H1 (cell line): ENCODE data around the gene PCBP2. TPM values are rescaled to one million over a fixed set of nuclear protein-coding genes. Genes with fewer than 3 reads are reported as not detected.

Experiments used
- CTCF ChIA-PET: fragments of 300-600 bp; sonication (Branson Sonifier 250); formaldehyde crosslinking; loops from one replicate; lab custom pipeline; 2021; ENCODE audit not compliant: partially characterized antibody; lab: Charles Lee
- POLR2A ChIA-PET: fragments of 300-600 bp; sonication (Branson Sonifier 250); formaldehyde crosslinking; loops from one replicate; lab custom pipeline; 2021; ENCODE audit warnings: inconsistent platforms; ENCODE audit not compliant: partially characterized antibody; lab: Charles Lee
- DNase-seq, 2 experiments: peaks; one replicate each; pipeline versions ENCODE4 v3.0.0 to v3.0.0-alpha.2; 2010 to 2022; ENCODE audit warnings: low spot score in 2 of 2, low read depth in 1 of 2, mixed read lengths in 1 of 2
- FAIRE-seq: peaks from 2 replicates; lab custom pipeline; 2011; peaks lifted over from hg19 to GRCh38; lab: Jason Lieb, UNC
- H2AFZ ChIP-seq: 2 replicates; pipeline ENCODE4 v1.8.1; 2012; ENCODE audit warnings: low read length, inconsistent platforms
- H2AK5ac ChIP-seq: 2 replicates; pipeline ENCODE4 v1.6.1; 2013; ENCODE audit warnings: low read depth, low read length
- H2BK120ac ChIP-seq: replicated peaks from 2 replicates; pipeline ENCODE3; 2013; ENCODE audit warnings: low read depth, low read length, inconsistent platforms
- H2BK12ac ChIP-seq: 2 replicates; pipeline ENCODE4 v1.6.1; 2013; ENCODE audit warnings: low read depth, low read length
- H2BK15ac ChIP-seq: 2 replicates; pipeline ENCODE4 v1.6.1; 2013; ENCODE audit warnings: low read length
- H2BK20ac ChIP-seq: 2 replicates; pipeline ENCODE4 v1.6.1; 2013; ENCODE audit warnings: low read length
- H2BK5ac ChIP-seq: 2 replicates; pipeline ENCODE4 v1.6.1; 2013; ENCODE audit warnings: low read depth, low read length
- H3K14ac ChIP-seq: 2 replicates; pipeline ENCODE4 v1.6.1; 2013; ENCODE audit warnings: inconsistent platforms; ENCODE audit not compliant: insufficient read length
- H3K18ac ChIP-seq: 2 replicates; pipeline ENCODE4 v1.6.1; 2013; ENCODE audit warnings: low read length; ENCODE audit errors: extremely low read depth
- H3K23ac ChIP-seq: 2 replicates; pipeline ENCODE4 v1.6.1; 2013; ENCODE audit warnings: inconsistent platforms; ENCODE audit not compliant: insufficient read length
- H3K23me2 ChIP-seq: 2 replicates; pipeline ENCODE4 v1.6.1; 2013; ENCODE audit warnings: low read depth, low read length
- H3K27ac ChIP-seq: 2 replicates; pipeline ENCODE4 v1.6.1; 2011; ENCODE audit warnings: low read depth, low read length, inconsistent platforms
- H3K27me3 ChIP-seq, 4 experiments: replicated peaks in 1 of 4; 1 replicate in 1 of 4; 2 replicates in 3 of 4; pipeline versions ENCODE4 v1.6.1 to v1.8.1; 2011 to 2013; ENCODE audit warnings: low read length in 3 of 4, mild to moderate bottlenecking in 3 of 4, inconsistent platforms in 2 of 4, mixed read lengths in 2 of 4, moderate library complexity in 1 of 4; ENCODE audit not compliant: control insufficient read depth in 3 of 4, insufficient read depth in 3 of 4; ENCODE audit errors: extremely low read depth in 1 of 4
- H3K36me3 ChIP-seq, 4 experiments: 2 replicates each; pipeline versions ENCODE4 v1.6.1 to v1.8.1; 2011 to 2013; ENCODE audit warnings: mild to moderate bottlenecking in 4 of 4, low read length in 3 of 4, moderate library complexity in 2 of 4, control low read depth in 1 of 4, inconsistent platforms in 1 of 4; ENCODE audit not compliant: insufficient read depth in 4 of 4, control insufficient read depth in 2 of 4
- H3K4ac ChIP-seq: replicated peaks from 2 replicates; pipeline ENCODE3; 2013; ENCODE audit warnings: low read length, low read depth, mixed read lengths, inconsistent platforms; ENCODE audit not compliant: insufficient read length
- H3K4me1 ChIP-seq, 4 experiments: replicated peaks in 1 of 4; 1 replicate in 1 of 4; 2 replicates in 3 of 4; pipeline versions ENCODE4 v1.6.1 to v1.8.1; 2011 to 2013; ENCODE audit warnings: low read length in 3 of 4, inconsistent platforms in 2 of 4, mixed read lengths in 1 of 4; ENCODE audit not compliant: insufficient read depth in 4 of 4, control insufficient read depth in 3 of 4
- H3K4me2 ChIP-seq, 2 experiments: 2 replicates each; pipeline versions ENCODE4 v1.6.1 to v1.8.1; 2011 to 2013; ENCODE audit warnings: low read depth in 2 of 2, low read length in 2 of 2, control low read depth in 1 of 2, inconsistent platforms in 1 of 2, mild to moderate bottlenecking in 1 of 2; ENCODE audit not compliant: insufficient read depth in 1 of 2
- H3K4me3 ChIP-seq, 4 experiments: fragments of 200-600, 300-600 bp in 1 of 4; sonication (generic), shearing (Covaris generic), sonication (Bioruptor Twin) in 1 of 4; 2 replicates each; pipeline versions ENCODE4 v1.5.1 to v1.8.1; 2011 to 2016; ENCODE audit warnings: low read length in 4 of 4, low read depth in 3 of 4, control low read depth in 2 of 4, inconsistent platforms in 2 of 4, mild to moderate bottlenecking in 2 of 4, mixed read lengths in 1 of 4, moderate library complexity in 1 of 4; ENCODE audit not compliant: insufficient read depth in 2 of 4; ENCODE audit errors: extremely low read depth in 1 of 4
- H3K56ac ChIP-seq: replicated peaks from 2 replicates; pipeline ENCODE3; 2013; ENCODE audit warnings: low read depth, mild to moderate bottlenecking, mixed read lengths, low read length, inconsistent platforms; ENCODE audit not compliant: insufficient read length
- H3K79me1 ChIP-seq: 2 replicates; pipeline ENCODE4 v1.6.1; 2013; ENCODE audit warnings: low read depth, low read length, control low read depth
- H3K79me2 ChIP-seq, 2 experiments: 2 replicates each; pipeline versions ENCODE4 v1.6.1 to v1.8.1; 2012 to 2013; ENCODE audit warnings: low read length in 2 of 2, mild to moderate bottlenecking in 2 of 2, inconsistent platforms in 1 of 2; ENCODE audit not compliant: insufficient read depth in 2 of 2, control insufficient read depth in 1 of 2
- H3K9ac ChIP-seq, 4 experiments: replicated peaks in 1 of 4; 1 replicate in 1 of 4; 2 replicates in 3 of 4; pipeline versions ENCODE4 v1.6.1 to v1.8.1; 2011 to 2013; ENCODE audit warnings: low read depth in 3 of 4, low read length in 3 of 4, control low read depth in 2 of 4, mild to moderate bottlenecking in 2 of 4, moderate library complexity in 2 of 4, inconsistent platforms in 1 of 4; ENCODE audit errors: extremely low read depth in 1 of 4
- H3K9me3 ChIP-seq, 2 experiments: 2 replicates each; pipeline versions ENCODE4 v1.6.1 to v1.8.1; 2012 to 2013; ENCODE audit warnings: mild to moderate bottlenecking in 2 of 2, moderate library complexity in 2 of 2, control low read depth in 1 of 2, inconsistent platforms in 1 of 2, low read depth in 1 of 2, low read length in 1 of 2, mixed read lengths in 1 of 2; ENCODE audit not compliant: insufficient read depth in 2 of 2
- H4K20me1 ChIP-seq, 2 experiments: replicated peaks in 1 of 2; 2 replicates each; pipeline versions ENCODE3 to v1.8.1; 2011 to 2013; ENCODE audit warnings: inconsistent platforms in 2 of 2, low read length in 2 of 2, mild to moderate bottlenecking in 1 of 2; ENCODE audit not compliant: insufficient read depth in 2 of 2, control insufficient read depth in 1 of 2
- H4K5ac ChIP-seq: 2 replicates; pipeline ENCODE4 v1.6.1; 2013; ENCODE audit warnings: low read length, low read depth, mixed read lengths, inconsistent platforms; ENCODE audit not compliant: insufficient read length
- H4K8ac ChIP-seq: 2 replicates; pipeline ENCODE4 v1.8.0; 2013; ENCODE audit warnings: mild to moderate bottlenecking, moderate library complexity, low read length, inconsistent platforms; ENCODE audit not compliant: insufficient read depth; ENCODE audit errors: extremely low read depth
- H4K91ac ChIP-seq: replicated peaks from 2 replicates; pipeline ENCODE3; 2013; ENCODE audit warnings: low read length, mixed read lengths, inconsistent platforms; ENCODE audit not compliant: insufficient read length
- KDM1A ChIP-seq: fragments of 200-600, 300-600 bp; sonication (generic); IDR thresholded peaks from 2 replicates; pipeline ENCODE4 v1.7.1; 2016; ENCODE audit warnings: mild to moderate bottlenecking, low read length, borderline replicate concordance
- PHF8 ChIP-seq: fragments of 200-600 bp; sonication (generic); conservative IDR thresholded peaks from 2 replicates; pipeline ENCODE4 v1.7.1; 2012; ENCODE audit warnings: low read depth, mild to moderate bottlenecking, inconsistent platforms, low read length, moderate library complexity
- POLR2A ChIP-seq, 2 experiments: IDR thresholded peaks; 1 replicate in 1 of 2; 2 replicates in 1 of 2; pipeline ENCODE4 v1.6.1; 2011; ENCODE audit warnings: low read depth in 2 of 2, low read length in 2 of 2, mild to moderate bottlenecking in 2 of 2; ENCODE audit errors: control extremely low read depth in 1 of 2
- SAP30 ChIP-seq: fragments of 300-600 bp; sonication (generic); IDR thresholded peaks from 2 replicates; pipeline ENCODE4 v1.7.1; 2012; ENCODE audit warnings: low read length, moderate library complexity, mild to moderate bottlenecking, inconsistent platforms; ENCODE audit not compliant: insufficient read depth, insufficient replicate concordance
- SP1 ChIP-seq: IDR thresholded peaks from 2 replicates; pipeline ENCODE4 v1.6.1; 2011; ENCODE audit warnings: low read depth, low read length
- TAF7 ChIP-seq: optimal IDR thresholded peaks from 2 replicates; pipeline ENCODE3; 2011; ENCODE audit warnings: low read depth, mild to moderate bottlenecking, inconsistent platforms, low read length, moderate library complexity, borderline replicate concordance
- TCF12 ChIP-seq: IDR thresholded peaks from 2 replicates; pipeline ENCODE4 v1.6.1; 2011; ENCODE audit warnings: low read depth, mild to moderate bottlenecking, low read length
- WGBS, 2 experiments: shearing (Covaris generic) in 1 of 2; methylation state at CpG; one replicate each; pipeline versions ENCODE4 v1.1.6 to v1.1.7; 2013 to 2015; ENCODE audit warnings: low lambda C conversion rate in 2 of 2, mixed read lengths in 2 of 2, inconsistent platforms in 1 of 2, low coverage in 1 of 2, missing lambda C conversion rate in 1 of 2; ENCODE audit not compliant: insufficient replicate concordance in 2 of 2, insufficient coverage in 1 of 2, insufficient read length in 1 of 2; ENCODE audit errors: extremely low coverage in 1 of 2, missing lambda C conversion rate in 1 of 2; 5-methylcytosine and 5-hydroxymethylcytosine counted together
- polyA plus RNA-seq, 7 experiments: library from polyadenylated mRNA; depleted of rRNA in 3 of 7; stranded (reverse) in 5 of 7; unstranded in 2 of 7; fragments of >200 nt in 5 of 7; fragments of 200-250 nt in 2 of 7; gene quantifications; 1 replicate in 5 of 7; 2 replicates in 1 of 7; 4 replicates in 1 of 7; pipeline versions ENCODE4 v1.2.1 to v1.2.3, GENCODE V29; 2011 to 2013; ENCODE audit warnings: missing spikeins in 2 of 7, mixed read lengths in 2 of 7
- total RNA-seq: library from RNA; stranded (reverse); fragmentation: NEBNext Ultra II Directional; extraction: Animal tissue kit (Norgen Biotek cat#: 25700); gene quantifications from 2 replicates; pipeline ENCODE4 v1.2.1, GENCODE V29; 2021

PCBP2 gene
- total and polyA plus RNA-seq, 2 of the 8 experiments (the other 6 are each of a cell fraction or from before 2014, with no cell fraction given): 470 to 1,123 TPM

GRCh38 chr12:53510181-53510812, 58.4 kb downstream of the PCBP2 start:
- H4K91ac ChIP-seq: no peak overlapping the region
- no peak overlapping the region for H4K8ac ChIP-seq
- no peak overlapping the region for H3K27ac ChIP-seq
- CTCF ChIA-PET: interaction anchor here (0.6 to 9.8 kb wide), 12 partner anchors 8 to 299 kb away, joined by 3 to 105 read pairs (median 5); partner anchors contain the start of genes AAAS, AMHR2 and TARBP2
- H3K27me3 ChIP-seq: no peaks in the 10 kb centered on the region
- no peaks in the 10 kb centered on the region for H3K79me1 ChIP-seq
- no peaks in the 10 kb centered on the region for H3K4me1 ChIP-seq
- H4K5ac ChIP-seq: no peak overlapping the region
- no peak overlapping the region for H3K4ac ChIP-seq
- H3K23ac ChIP-seq: no peak overlapping the region
- no peak overlapping the region for H2AFZ ChIP-seq
- POLR2A ChIA-PET: interaction anchor here (1.1 to 67.0 kb wide), 5 partner anchors 10 to 192 kb away, joined by 3 to 3397 read pairs (median 4); partner anchors contain the start of genes MAP3K12, PCBP2, PRR13 and TARBP2
- H3K14ac ChIP-seq: no peak overlapping the region
- H2BK15ac ChIP-seq: no peak overlapping the region
- H3K4me2 ChIP-seq: no peak overlapping the region
- no peak for DNase-seq
- H3K9me3 ChIP-seq: no peaks in the 10 kb centered on the region
- H3K23me2 ChIP-seq: no peaks in the 10 kb centered on the region
- no peak for TF ChIP-seq POLR2A (IDR thresholded peaks at IDR 0.05; ENCODE audit: control extremely low read depth in 1 of 2, low read depth in 2 of 2, low read length in 2 of 2)
- no peak for TF ChIP-seq PHF8
- TF ChIP-seq SP1: no peak
- no peak for TF ChIP-seq KDM1A
- TF ChIP-seq TAF7: no peak
- TF ChIP-seq TCF12: no peak
- no peak for TF ChIP-seq SAP30
- H4K20me1 ChIP-seq: peaks cover 0 to under 1% of the 10 kb centered on the region in 2 experiments
- no peaks in the 10 kb centered on the region for H3K79me2 ChIP-seq
- peaks cover 8 to 12% (median 11%) of the 10 kb centered on the region in 4 experiments; a peak in 7 of 8 replicates for H3K36me3 ChIP-seq
- no peak overlapping the region for H2AK5ac ChIP-seq
- no peak for FAIRE-seq
- no peak overlapping the region for H2BK5ac ChIP-seq
- WGBS, 2 experiments: 93% methylated on average over 9 of the region's 9 CpGs; no CpG with 5 or more reads in 1 of the 2 experiments
- no peak overlapping the region for H2BK20ac ChIP-seq
- H3K18ac ChIP-seq: no peak overlapping the region
- no peak overlapping the region for H2BK12ac ChIP-seq
- H3K56ac ChIP-seq: no peak overlapping the region
- no peak overlapping the region for H3K4me3 ChIP-seq
- H2BK120ac ChIP-seq: no peak overlapping the region
- H3K9ac ChIP-seq: no peak overlapping the region
